Activated CD8-positive, alpha-beta memory T cell treated with anti-CD3 and anti-CD28 coated beads, Interleukin-2, amount 10 ng/mL, durations not matched to agents 7 days and 5 days (primary cell): Measurements from ENCODE around the gene DNAH17. TPM values are rescaled to one million over a fixed set of nuclear protein-coding genes. Genes with fewer than 3 reads are reported as not detected.

Source experiments
- ATAC-seq: fragments of 150-1000 bp; cut with Tn5 transposase; one replicate; pipeline ENCODE4 v1.10.0; 2021; ENCODE audit warnings: moderate library complexity
- CTCF ChIA-PET: fragments of 350-600 bp; sonication (Branson Sonifier 250); formaldehyde crosslinking; loops from one replicate; lab custom pipeline; 2021; ENCODE audit warnings: antibody characterized with exemption; lab: Charles Lee
- DNase-seq: peaks from one replicate; pipeline ENCODE4 v3.0.0-alpha.2; 2020
- H3K27ac Mint-ChIP-seq: one replicate; pipeline ENCODE4 v1.8.0; 2021; ENCODE audit warnings: mild to moderate bottlenecking, mixed read lengths
- H3K27me3 Mint-ChIP-seq: one replicate; pipeline ENCODE4 v1.8.0; 2021; ENCODE audit warnings: mixed read lengths
- H3K36me3 Mint-ChIP-seq: one replicate; pipeline ENCODE4 v1.8.0; 2021; ENCODE audit warnings: mild to moderate bottlenecking, mixed read lengths
- H3K4me1 Mint-ChIP-seq: one replicate; pipeline ENCODE4 v1.8.0; 2021; ENCODE audit warnings: mixed read lengths
- H3K4me3 Mint-ChIP-seq: one replicate; pipeline ENCODE4 v1.8.0; 2021; ENCODE audit warnings: mild to moderate bottlenecking, moderate library complexity, mixed read lengths
- H3K9me3 Mint-ChIP-seq: one replicate; pipeline ENCODE4 v1.8.0; 2022; ENCODE audit warnings: low read depth, mixed read lengths
- total RNA-seq, 2 experiments: library from RNA; stranded (reverse); gene quantifications; one replicate each; pipeline ENCODE4 v1.2.3, GENCODE V29; 2021

The DNAH17 gene
- total RNA-seq, 2 experiments from 2014 or later, result 0.26 TPM; not detected in 1

- CTCF ChIA-PET, result interaction anchor here (0.9 kb wide), 1 partner anchor 68 kb away, joined by 4 read pairs; no protein-coding TSS in a partner anchor
Observed at GRCh38 chr17:78450696-78451345, 126.4 kb downstream of the DNAH17 start.

GRCh38 chr17:78449983-78450595 is 127.1 kb downstream of the DNAH17 start:
- H3K4me3 Mint-ChIP-seq, result no peak overlapping the region
- H3K27me3 Mint-ChIP-seq, result peaks cover 2% of the 10 kb centered on the region
- CTCF ChIA-PET, result interaction anchor here (0.9 kb wide), 1 partner anchor 67 kb away, joined by 4 read pairs; no protein-coding TSS in a partner anchor
- H3K4me1 Mint-ChIP-seq, result peaks cover 2% of the 10 kb centered on the region
- no peaks in the 10 kb centered on the region for H3K9me3 Mint-ChIP-seq
- no peak overlapping the region for H3K27ac Mint-ChIP-seq
- ATAC-seq, result no peak
- H3K36me3 Mint-ChIP-seq, result no peaks in the 10 kb centered on the region
- DNase-seq, result no peak

More at GRCh38 chr17:78450696-78451345, 126.4 kb downstream of the DNAH17 start:
- Mint-ChIP-seq H3K36me3 (no peaks in the 10 kb centered on the region), H3K4me1 (peaks cover 2% of the 10 kb centered on the region), H3K9me3 (no peaks in the 10 kb centered on the region), H3K27me3 (peaks cover 2% of the 10 kb centered on the region), H3K4me3 (no peak overlapping the region), H3K27ac (no peak overlapping the region)
- DNase-seq (no peak), ATAC-seq (no peak)

GRCh38 chr17:78448356-78448993 is 128.7 kb downstream of the DNAH17 start:
- Mint-ChIP-seq H3K4me3 (no peak overlapping the region), H3K36me3 (no peaks in the 10 kb centered on the region), H3K27me3 (peaks cover 2% of the 10 kb centered on the region), H3K27ac (no peak overlapping the region), H3K4me1 (peaks cover 2% of the 10 kb centered on the region), H3K9me3 (no peaks in the 10 kb centered on the region)
- CTCF ChIA-PET, result interaction anchor here (0.8 kb wide), 1 partner anchor 199 kb away, joined by 3 read pairs; no protein-coding TSS in a partner anchor
- DNase-seq (no peak), ATAC-seq (no peak)

GRCh38 chr17:78446833-78447232 is 130.4 kb downstream of the DNAH17 start:
- peaks cover 2% of the 10 kb centered on the region for H3K4me1 Mint-ChIP-seq
- ATAC-seq, result no peak

GRCh38 chr17:78444392-78444791 is 132.8 kb downstream of the DNAH17 start:
- ATAC-seq, result no peak
- H3K27ac Mint-ChIP-seq, result no peak overlapping the region
- CTCF ChIA-PET, result interaction anchor here (1.1 to 1.7 kb wide), 3 partner anchors 40 to 292 kb away, joined by 3 to 5 read pairs (median 4); no protein-coding TSS in a partner anchor

More at GRCh38 chr17:78446833-78447232, 130.4 kb downstream of the DNAH17 start:
- DNase-seq, result no peak
- no peak overlapping the region for H3K4me3 Mint-ChIP-seq
- no peaks in the 10 kb centered on the region for H3K36me3 Mint-ChIP-seq
- no peaks in the 10 kb centered on the region for H3K9me3 Mint-ChIP-seq
- H3K27ac Mint-ChIP-seq, result no peak overlapping the region
- peaks cover 2% of the 10 kb centered on the region for H3K27me3 Mint-ChIP-seq
- CTCF ChIA-PET, result interaction anchor here (0.7 to 1.1 kb wide), 3 partner anchors 105 to 205 kb away, joined by 3 to 4 read pairs (median 3); no protein-coding TSS in a partner anchor

GRCh38 chr17:78442648-78443218 is 134.5 kb downstream of the DNAH17 start:
- Mint-ChIP-seq H3K27me3 (no peaks in the 10 kb centered on the region), H3K27ac (no peak overlapping the region), H3K9me3 (peaks cover 2% of the 10 kb centered on the region), H3K4me3 (no peak overlapping the region), H3K4me1 (no peaks in the 10 kb centered on the region), H3K36me3 (no peaks in the 10 kb centered on the region)
- DNase-seq, result no peak
- CTCF ChIA-PET, result no interaction called here
- ATAC-seq, result no peak

More at GRCh38 chr17:78444392-78444791, 132.8 kb downstream of the DNAH17 start:
- Mint-ChIP-seq H3K36me3 (no peaks in the 10 kb centered on the region), H3K27me3 (no peaks in the 10 kb centered on the region), H3K4me3 (no peak overlapping the region), H3K4me1 (no peaks in the 10 kb centered on the region), H3K9me3 (no peaks in the 10 kb centered on the region)
- DNase-seq, result no peak

- Mint-ChIP-seq H3K27ac (no peak overlapping the region), H3K4me3 (no peak overlapping the region), H3K36me3 (no peaks in the 10 kb centered on the region), H3K9me3 (peaks cover 2% of the 10 kb centered on the region), H3K4me1 (no peaks in the 10 kb centered on the region), H3K27me3 (no peaks in the 10 kb centered on the region)
- CTCF ChIA-PET, result interaction anchor here (0.8 to 1.0 kb wide), 2 partner anchors 81 to 267 kb away, joined by 3 read pairs; no protein-coding TSS in a partner anchor
- DNase-seq (no peak), ATAC-seq (no peak)
Observed at GRCh38 chr17:78441271-78441971, 135.8 kb downstream of the DNAH17 start.

- Mint-ChIP-seq H3K9me3 (peaks cover 2% of the 10 kb centered on the region), H3K4me1 (no peaks in the 10 kb centered on the region), H3K27me3 (no peaks in the 10 kb centered on the region), H3K4me3 (no peak overlapping the region), H3K36me3 (no peaks in the 10 kb centered on the region), H3K27ac (no peak overlapping the region)
- ATAC-seq (peak; percentile 18), DNase-seq (no peak)
- CTCF ChIA-PET, result interaction anchor here (0.5 kb wide), 1 partner anchor 1935 kb away, joined by 3 read pairs; no protein-coding TSS in a partner anchor
Observed at GRCh38 chr17:78438694-78439325, 138.4 kb downstream of the DNAH17 start.

GRCh38 chr17:78438271-78438691 is 138.9 kb downstream of the DNAH17 start:
- Mint-ChIP-seq H3K36me3 (no peaks in the 10 kb centered on the region), H3K9me3 (peaks cover 2% of the 10 kb centered on the region), H3K27ac (no peak overlapping the region), H3K27me3 (no peaks in the 10 kb centered on the region), H3K4me3 (no peak overlapping the region), H3K4me1 (no peaks in the 10 kb centered on the region)
- DNase-seq (no peak), ATAC-seq (no peak)
- CTCF ChIA-PET, result interaction anchor here (0.5 to 0.6 kb wide), 2 partner anchors 207 to 1934 kb away, joined by 3 read pairs; partner anchors contain the start of gene TMEM235

- H3K4me3 Mint-ChIP-seq, result no peak overlapping the region
- peak; percentile 22 for ATAC-seq
- H3K27me3 Mint-ChIP-seq, result no peaks in the 10 kb centered on the region
- H3K36me3 Mint-ChIP-seq, result no peaks in the 10 kb centered on the region
- DNase-seq, result no peak
- H3K9me3 Mint-ChIP-seq, result peaks cover 2% of the 10 kb centered on the region
- H3K27ac Mint-ChIP-seq, result no peak overlapping the region
- H3K4me1 Mint-ChIP-seq, result no peaks in the 10 kb centered on the region
- CTCF ChIA-PET, result interaction anchor here (0.6 kb wide), 1 partner anchor 206 kb away, joined by 3 read pairs; the partner anchor contains the start of gene TMEM235
Observed at GRCh38 chr17:78437508-78438169, 139.6 kb downstream of the DNAH17 start.

- Mint-ChIP-seq H3K4me1 (no peaks in the 10 kb centered on the region), H3K9me3 (peaks cover 2% of the 10 kb centered on the region), H3K4me3 (no peak overlapping the region), H3K36me3 (no peaks in the 10 kb centered on the region), H3K27me3 (no peaks in the 10 kb centered on the region), H3K27ac (no peak overlapping the region)
- ATAC-seq (no peak), DNase-seq (no peak)
- CTCF ChIA-PET, result interaction anchor here (1.4 to 1.5 kb wide), 2 partner anchors 10 to 74 kb away, joined by 4 to 6 read pairs; no protein-coding TSS in a partner anchor
Observed at GRCh38 chr17:78435330-78436005, 141.7 kb downstream of the DNAH17 start.
